Body of pancreas (tissue), 4 donors: ENCODE measurements around the gene MAGI3.

Source experiments
- POLR2A ChIP-seq, 3 donors: fragments of 450-650 bp; IDR thresholded peaks; one replicate each; pipeline ENCODE4 v1.6.1; 2016; ENCODE audit warnings: antibody characterized with exemption in 3 of 3, mild to moderate bottlenecking in 2 of 3
- TF ChIP-seq, protein P1 (sequence below), 7 experiments: fragments of 450-650 bp in 4 of 7; fragments of 200-600 bp in 3 of 7; sonication (generic) in 3 of 7; IDR thresholded peaks; one replicate each; pipeline ENCODE4 v1.5.1; 2016 to 2019; ENCODE audit warnings: antibody characterized with exemption in 7 of 7

DNA sequence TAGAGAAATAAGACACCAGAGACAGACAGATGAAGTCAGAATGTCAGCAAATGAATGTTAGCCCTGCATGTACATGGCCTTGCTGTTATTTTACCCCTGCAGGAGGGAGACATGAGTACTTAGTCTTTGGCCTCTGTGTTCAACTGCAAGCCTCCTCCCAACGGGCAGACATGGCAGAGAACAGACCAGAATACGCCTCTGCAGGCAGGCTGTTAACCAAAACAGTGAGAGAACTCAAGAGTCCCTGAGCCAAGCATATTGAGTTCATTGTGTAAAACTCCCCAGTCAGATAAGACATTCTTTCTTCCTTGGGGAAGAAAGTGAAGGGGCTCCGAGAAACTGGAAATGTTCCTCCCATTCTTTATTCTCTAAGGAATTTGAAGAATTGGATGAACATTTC, 218.1 kb downstream of the MAGI3 start:
- no peak for TF ChIP-seq POLR2A (IDR thresholded peaks at IDR 0.05)
- TF ChIP-seq, protein P1, sequence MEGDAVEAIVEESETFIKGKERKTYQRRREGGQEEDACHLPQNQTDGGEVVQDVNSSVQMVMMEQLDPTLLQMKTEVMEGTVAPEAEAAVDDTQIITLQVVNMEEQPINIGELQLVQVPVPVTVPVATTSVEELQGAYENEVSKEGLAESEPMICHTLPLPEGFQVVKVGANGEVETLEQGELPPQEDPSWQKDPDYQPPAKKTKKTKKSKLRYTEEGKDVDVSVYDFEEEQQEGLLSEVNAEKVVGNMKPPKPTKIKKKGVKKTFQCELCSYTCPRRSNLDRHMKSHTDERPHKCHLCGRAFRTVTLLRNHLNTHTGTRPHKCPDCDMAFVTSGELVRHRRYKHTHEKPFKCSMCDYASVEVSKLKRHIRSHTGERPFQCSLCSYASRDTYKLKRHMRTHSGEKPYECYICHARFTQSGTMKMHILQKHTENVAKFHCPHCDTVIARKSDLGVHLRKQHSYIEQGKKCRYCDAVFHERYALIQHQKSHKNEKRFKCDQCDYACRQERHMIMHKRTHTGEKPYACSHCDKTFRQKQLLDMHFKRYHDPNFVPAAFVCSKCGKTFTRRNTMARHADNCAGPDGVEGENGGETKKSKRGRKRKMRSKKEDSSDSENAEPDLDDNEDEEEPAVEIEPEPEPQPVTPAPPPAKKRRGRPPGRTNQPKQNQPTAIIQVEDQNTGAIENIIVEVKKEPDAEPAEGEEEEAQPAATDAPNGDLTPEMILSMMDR (IDR thresholded peaks at IDR 0.05), result no peak
